IPS-NIHi11 (cell line): ENCODE results near the gene APIP.

Experiments used
- DNase-seq: peaks from one replicate; pipeline ENCODE4 v3.0.0; 2012; ENCODE audit warnings: mixed read lengths, low spot score

The APIP gene

DNA sequence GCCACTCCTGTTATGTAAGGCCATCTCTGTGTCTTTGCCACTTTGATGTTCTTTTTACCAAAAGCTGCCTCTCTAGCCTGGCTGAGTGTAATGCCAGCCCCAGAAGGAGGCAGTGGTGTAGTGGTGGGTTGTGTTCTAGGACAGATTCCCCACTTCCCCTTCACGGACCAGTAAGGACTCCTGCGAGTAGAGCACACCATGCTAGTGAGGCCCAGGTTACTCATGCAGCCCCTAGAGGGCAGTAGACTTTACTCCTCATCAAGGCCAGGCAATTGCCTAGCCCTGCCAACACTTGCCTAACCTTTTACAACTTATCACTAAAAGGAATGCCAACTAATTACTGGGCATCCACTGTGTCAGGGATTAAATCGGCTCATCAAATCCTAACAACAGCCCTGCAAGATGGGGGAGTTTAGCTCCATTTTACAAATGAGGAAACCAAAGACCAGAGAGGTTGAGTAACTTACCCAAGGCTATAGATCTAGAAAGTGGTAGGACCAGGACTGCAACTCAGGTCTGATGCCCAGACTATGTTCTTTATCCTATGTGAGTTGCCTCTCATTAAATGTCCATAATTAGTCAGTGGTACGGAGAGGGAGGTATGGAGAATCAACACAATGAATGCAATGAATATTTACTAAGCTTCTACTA lies 75.3 kb downstream of the APIP start:
- DNase-seq: peak; percentile 60

DNA sequence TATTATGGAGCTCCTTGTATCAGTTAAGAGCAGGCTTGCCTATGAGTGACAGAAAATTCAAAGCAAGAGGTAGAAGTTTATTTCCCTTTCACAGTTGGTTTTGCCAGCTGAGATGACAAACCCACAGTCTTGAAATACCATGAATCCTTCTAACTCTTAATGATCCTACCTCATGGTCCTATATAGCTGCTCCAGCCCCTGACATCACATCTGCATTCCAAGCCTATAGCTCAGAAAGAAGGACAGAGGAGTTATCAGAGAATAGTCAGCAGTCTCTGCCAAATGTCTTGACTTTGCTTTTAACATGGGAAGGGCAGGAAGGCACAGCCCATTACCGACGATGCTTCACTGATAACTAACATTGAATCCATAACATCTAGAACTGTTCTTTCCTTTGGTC lies 76.2 kb downstream of the APIP start:
- DNase-seq: no peak

DNA sequence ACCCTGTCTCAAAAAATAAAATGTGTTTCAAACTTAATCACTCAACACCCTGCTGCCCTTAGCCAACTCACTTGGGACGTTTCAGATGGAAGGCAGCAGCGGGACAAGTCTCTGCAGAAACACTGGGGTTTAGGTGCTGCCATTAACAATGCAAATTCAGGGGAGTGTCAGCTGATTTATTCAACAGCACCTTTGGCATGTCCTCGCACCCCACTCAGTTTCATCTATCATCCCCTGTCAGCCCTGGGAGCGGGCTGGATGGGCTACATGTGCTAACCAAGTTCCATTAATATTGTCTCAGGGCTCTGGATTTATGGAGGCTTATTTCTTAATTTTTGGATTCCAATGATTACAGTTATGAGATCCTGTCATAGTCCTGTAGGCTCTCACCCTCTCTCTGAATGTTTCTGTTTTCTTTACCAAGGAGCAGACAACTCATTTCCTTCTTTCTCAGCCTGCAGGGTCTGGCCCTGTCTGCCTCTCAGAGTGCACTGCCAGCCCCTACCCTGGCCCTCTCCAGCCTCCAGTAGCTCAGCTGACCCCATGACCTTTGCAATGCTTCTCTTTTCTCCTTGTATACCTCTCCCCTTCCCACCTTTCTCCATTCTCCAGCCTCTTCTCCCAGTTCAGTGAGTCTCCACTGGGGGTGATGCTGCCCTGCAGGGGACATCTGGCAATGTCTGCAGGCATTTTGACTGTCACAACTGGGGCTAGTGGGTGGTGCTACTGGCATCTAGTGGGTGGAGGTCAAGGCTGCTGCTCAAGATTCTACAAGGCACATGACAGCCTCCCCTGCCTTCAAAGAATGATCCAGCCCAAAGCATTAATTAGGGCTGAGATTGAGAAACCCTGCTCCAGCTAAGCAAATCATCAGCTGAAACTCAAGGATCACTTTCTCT lies 79.0 kb downstream of the APIP start:
- no peak for DNase-seq

DNA sequence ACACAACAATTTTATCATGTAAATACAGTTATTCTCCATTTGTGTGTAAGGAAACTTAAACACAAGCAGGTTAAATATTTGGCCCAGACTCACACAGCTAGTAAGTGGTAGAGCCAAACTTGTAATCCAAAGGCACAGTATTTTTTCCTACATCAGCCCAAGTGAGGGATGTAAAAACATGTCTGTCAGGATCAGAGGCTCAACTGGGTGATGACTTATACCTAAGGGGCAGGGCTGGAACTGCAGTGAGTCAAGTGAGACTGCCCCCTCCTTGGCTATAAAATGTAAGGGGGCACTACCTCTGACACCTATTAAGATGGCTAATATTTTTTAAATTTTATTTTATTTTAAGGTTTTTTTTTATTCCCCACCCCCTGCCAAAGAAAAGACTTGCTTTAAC lies 82.6 kb downstream of the APIP start:
- no peak for DNase-seq
